HG02840 (cell line): Measurements from ENCODE around the gene AKAP11.
"Not testable (repeated sequence)": the region's sequence is repeated elsewhere in the genome, so short reads cannot be mapped to it uniquely, and the experiment has no call there.

ENCODE experiments used
- ATAC-seq: cut with Tn5 transposase; IDR thresholded peaks from one replicate; pipeline ENCODE4 v1.9.1; 2021; ENCODE audit warnings: mild to moderate bottlenecking, moderate library complexity, moderate number of reproducible peaks; ENCODE audit not compliant: unreplicated experiment, low FRiP score

AKAP11 gene, protein sequence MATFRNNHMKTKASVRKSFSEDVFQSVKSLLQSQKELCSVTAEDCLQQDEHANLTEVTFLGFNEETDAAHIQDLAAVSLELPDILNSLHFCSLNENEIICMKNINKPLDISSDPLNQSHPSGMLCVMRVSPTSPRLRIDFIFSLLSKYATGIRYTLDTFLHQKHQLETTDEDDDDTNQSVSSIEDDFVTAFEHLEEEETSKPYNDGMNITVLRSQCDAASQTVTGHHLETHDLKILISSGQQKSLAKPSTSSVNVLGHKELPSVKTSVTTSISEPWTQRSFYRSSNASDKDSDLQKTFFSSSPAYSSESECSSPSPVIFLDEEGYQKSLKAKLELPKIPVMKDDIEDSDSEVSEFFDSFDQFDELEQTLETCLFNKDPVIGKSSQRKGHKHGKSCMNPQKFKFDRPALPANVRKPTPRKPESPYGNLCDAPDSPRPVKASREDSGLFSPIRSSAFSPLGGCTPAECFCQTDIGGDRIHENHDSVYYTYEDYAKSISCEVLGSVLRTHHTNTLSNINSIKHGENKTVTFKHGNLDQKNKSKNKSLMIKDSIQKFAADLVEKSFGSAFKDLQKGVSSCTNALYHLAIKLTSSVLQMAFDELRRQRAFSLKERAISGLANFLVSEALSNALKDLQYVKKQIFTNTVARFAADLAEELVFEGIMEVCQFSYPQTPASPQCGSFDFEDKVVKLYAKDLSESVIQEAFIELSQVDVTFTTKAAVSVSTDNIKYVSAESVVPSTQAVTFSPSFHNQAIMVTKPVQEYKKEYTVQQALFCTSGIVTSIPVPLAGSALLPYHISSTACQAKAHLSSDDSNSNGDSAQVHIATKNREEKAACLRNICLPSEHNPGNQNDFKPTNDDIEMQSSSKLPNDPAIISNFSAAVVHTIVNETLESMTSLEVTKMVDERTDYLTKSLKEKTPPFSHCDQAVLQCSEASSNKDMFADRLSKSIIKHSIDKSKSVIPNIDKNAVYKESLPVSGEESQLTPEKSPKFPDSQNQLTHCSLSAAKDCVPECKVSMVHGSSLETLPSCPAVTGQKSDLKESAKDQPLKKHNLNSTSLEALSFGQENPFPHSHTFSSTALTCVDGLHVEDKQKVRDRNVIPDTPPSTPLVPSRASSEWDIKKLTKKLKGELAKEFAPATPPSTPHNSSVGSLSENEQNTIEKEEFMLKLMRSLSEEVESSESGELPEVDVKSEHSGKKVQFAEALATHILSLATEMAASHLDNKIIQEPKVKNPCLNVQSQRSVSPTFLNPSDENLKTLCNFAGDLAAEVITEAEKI (N-terminal part only)

DNA sequence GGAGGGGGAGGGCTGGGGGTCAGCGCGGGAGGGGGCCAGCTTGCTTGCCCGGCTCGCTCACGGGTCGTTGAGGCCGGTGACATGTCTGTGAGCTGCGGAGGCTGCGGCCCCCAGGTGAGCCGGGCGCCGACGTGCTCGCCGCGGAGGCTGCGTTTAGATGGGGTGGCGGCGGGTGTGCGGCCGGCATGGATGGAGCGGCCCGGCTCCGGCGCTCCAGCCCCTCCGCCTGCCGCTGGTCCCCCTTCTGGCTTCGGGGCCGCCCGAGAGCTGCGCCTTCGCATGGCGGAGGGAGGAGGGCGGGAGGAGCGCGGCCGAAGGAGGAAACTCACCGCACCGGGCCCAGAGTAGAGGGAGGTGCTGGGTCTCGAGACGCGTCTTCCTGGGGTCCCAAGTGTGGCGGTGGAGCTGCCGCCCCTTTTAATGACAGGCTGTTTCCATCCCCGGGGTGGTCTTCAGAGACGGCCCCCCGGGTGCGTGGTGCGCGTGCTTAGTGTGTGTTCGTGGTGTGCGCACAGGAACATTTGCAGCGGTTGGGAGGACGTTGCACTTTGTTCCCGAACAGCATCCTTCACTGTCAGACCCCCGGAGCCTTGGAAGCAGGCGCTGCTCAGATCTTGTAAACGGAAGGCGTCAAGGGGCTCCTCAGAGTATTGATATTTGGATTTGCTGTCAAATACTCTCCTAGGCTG, at the start of gene AKAP11:
Gene AKAP11, plus strand, starts transcription at position 38 of the 689 bp plus-strand sequence. CDS start 14,197 bp downstream, outside the sequence.
- peak; percentile 21 for ATAC-seq

DNA sequence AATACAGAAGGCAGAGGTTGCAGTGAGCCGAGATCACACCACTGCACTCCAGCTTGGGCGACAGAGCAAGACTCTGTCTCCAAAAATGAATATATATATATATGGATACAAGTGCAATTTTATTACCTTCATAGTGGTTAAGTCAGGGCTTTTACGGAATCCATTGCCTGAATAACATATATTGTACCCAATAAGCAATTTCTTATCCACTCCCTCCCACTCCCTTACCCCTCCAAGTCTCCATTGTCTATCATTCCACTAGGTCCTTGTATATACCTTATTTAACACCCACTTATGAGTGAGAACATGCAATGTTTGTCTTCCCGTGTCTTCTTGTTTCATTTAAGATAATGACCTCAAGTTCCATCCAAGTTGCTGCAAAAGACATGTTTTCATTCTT, 48.3 kb upstream of the AKAP11 start:
- ATAC-seq = no peak

DNA sequence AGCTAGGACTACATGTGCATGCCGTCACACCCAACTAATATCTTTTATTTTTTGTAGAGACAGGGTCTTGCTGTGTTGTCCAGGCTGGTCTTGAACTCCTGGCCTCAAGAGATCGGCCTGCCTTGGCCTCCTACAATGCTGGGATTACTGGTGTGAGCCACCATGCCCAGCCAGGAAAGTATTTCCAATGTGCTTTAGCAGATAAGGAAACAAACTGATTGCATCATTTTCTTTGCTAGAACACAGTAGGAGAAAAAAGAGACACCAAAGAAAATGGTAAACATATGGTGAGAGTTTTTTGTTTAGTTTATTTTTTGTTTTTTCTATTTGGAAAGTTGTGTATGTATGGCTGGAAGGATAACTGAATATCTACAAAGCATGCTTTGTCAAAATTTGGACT, 46.9 kb upstream of the AKAP11 start:
- ATAC-seq = no peak

DNA sequence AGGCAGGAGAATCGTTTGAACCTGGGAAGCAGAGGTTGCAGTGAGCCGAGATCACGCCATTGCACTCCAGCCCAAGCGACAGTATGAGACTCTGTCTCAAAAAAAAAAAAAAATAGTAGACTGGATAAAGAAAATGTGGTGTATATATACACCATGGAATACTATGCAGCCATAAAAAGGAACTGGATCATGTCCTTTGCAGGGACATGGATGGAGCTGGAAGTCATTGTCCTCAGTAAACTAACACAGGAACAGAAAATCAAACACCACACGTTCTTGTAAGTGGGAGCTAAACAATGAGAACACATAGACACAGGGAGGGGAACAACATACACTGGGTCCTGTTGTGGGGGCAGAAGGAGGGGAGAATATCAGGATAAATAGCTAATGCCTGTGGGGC, 45.2 kb upstream of the AKAP11 start:
- ATAC-seq = not testable (repeated sequence)

DNA sequence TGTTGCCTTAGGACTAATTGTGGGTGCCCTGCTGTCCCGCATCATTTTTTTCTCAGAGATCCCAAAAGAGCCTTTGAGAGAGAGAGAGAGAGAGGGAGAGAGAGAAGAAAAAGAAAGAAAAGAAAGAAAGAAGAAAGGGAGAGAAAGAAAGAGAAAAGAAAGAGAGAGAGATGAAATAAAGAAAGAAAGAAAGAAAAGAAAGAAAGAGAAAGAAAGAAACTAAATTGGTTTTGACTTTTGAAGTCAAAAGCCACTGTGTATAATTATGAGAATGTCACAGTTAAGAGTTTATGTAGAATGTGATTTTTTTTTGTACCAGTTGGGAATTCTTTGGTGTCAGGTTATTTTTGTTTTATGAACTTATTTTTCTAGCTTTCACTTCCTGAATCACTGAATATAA, 43.4 kb upstream of the AKAP11 start:
- ATAC-seq = no peak

DNA sequence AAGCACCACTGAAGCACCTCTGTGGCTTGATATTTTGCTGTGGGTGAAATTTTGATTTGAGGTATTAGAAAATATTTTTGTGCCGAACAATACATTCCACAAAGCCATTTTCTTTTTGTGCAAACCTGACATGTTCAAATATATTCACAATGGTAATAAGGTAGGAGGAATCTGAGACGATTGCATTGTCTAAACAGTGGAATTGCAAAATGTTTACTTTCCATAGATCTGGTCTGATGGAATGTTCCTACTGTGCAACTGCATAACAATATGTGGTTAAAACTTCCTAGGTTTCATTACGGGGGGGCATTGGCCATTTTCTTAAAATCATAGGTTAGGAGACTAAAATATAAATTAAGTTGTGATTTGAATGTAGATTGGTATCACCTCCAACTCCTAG, 42.7 kb upstream of the AKAP11 start:
- ATAC-seq = no peak

DNA sequence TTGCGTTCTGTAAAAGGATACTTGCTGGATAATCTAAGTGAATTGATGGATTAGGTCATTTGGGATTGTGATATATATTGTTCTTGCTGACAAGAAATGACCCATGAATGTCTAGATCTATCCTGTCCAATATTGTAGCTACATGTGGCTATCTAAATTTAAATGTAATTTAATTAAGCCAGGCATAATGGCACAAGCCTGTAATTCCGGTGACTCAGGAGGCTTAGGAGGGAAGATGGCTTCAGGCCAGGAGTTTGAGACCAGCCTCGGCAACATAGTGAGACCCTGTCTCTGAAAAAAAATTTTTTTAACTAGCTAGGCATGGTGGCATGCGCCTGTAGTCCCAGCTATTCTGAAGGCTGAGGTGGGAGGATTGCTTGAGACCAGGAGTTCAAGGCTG, 39.3 kb upstream of the AKAP11 start:
- no peak for ATAC-seq

DNA sequence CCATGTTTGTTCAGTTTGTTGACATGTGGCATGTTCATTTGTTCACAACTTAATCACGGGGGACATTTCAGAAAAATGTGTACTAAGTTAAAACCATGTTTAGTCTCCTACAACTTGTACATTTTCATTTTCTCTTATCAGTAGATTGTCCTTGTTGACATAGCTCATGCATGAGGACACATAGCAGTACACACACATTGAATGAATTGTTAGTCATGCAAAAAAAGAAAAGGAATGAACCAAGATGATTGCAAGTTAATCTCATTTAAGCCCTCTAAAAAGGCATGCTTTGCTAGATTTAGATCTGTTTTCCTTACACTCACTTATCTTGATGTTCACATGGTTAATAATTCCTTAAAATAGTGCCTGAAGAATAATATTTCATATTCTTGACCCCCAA, 38.2 kb upstream of the AKAP11 start:
- ATAC-seq = no peak

DNA sequence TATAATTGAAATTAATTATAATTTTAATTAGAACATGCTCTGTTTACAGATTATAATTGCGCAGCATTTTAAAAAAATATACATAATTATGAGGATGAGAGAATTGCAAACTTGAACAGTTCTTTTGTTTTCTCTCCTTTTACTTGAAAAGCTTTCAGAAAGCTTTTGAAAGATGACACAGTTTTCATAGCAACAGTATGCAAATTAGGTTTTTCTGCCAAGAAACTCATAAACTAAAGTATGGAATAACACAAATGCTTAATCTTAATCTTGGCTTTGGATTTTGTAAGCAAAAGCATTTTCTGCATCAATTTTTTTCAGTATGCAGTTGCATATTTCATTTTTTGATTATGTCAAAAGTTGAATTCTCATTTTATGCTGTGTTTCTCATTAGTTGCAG, 32.8 kb upstream of the AKAP11 start:
- ATAC-seq = no peak

DNA sequence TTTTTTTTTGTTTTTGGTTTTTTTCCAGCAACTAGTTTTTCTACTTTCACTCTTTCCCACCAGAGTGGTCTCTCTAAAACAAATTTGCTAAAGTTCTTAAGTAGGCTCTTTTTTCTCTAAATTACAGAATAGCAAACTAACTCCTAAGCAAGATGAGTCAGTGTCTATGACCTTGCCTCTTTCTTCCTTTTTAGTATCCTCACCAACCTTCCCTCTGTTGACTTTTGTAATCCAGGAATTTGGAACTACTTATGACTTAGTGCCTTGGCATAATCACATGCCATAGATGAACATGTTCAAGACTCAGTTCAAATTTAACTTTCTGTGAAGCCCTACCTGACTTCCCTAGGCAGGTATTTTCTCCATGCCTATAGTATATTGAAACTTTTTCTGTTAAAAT, 32.3 kb upstream of the AKAP11 start:
- ATAC-seq = no peak

DNA sequence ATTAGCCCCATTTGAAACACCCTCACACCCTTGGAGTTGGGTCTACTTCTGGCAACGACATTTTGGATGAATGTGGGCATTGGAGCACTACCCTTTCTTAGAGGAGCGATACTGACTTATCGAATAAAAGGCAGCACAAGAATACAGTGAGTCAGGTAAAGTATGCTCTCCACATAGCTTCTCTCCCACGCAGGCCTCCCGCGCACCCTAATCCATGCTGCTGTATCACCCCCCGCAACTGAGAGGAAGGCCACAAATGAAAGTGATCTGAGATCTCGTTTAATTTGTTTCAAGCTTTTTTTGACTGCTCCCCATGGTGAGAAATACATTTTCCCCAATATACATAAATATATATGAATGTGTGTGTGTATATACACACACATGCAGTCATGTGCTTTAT, 25.4 kb upstream of the AKAP11 start:
- ATAC-seq = no peak

DNA sequence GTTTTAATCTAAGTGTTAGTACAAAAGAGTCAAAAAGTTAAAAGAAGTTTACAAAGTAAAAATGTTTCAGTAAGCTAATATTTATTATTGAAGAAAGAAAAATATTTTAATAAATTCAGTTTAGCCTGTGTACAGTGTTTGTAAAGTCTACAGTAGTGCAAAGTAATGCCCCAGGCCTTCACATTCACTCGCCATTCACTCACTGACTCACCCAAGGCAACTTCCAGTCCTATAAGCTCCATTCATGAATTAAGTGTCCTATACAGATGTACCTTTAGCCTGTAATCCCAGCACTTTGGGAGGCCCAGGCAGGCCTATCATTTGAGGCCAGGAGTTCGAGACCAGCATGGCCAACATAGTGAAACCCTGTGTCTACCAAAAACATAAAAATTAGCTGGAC, 24.1 kb upstream of the AKAP11 start:
- no peak for ATAC-seq

DNA sequence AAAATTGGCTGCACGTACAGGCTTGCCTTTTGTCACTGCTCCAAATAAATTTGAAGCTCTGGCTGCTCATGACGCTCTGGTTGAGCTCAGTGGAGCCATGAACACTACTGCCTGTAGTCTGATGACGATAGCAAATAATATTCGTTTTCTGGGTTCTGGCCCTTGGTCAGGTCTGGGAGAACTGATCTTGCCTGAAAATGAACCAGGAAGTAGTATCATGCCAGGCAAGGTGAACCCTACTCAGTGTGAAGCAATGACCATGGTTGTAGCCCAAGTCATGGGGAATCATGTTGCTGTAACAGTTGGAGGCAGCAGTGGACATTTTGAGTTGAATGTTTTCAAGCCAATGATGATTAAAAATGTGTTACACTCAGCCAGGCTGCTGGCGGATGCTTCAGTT, 16.1 kb upstream of the AKAP11 start:
- no peak for ATAC-seq

DNA sequence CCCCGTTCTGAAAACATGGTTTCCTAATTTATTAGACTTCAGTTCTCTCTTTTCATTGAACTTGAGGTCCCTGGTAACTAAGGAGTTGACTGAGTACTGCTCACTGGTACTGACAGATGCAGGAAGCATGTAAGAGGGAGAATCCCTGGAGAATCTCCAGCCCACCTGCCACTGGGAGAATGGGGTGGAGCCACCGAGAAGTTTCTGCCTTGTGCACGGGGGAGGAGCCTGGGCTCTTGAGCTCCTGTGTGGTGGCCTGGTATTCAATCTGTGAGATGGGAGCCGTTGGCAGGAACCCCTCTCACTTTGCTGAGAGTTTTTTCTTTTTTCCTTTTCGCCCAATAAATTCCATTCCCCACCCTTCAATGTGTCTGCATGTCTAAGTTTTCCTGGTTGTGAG, 13.2 kb upstream of the AKAP11 start:
- no peak for ATAC-seq

DNA sequence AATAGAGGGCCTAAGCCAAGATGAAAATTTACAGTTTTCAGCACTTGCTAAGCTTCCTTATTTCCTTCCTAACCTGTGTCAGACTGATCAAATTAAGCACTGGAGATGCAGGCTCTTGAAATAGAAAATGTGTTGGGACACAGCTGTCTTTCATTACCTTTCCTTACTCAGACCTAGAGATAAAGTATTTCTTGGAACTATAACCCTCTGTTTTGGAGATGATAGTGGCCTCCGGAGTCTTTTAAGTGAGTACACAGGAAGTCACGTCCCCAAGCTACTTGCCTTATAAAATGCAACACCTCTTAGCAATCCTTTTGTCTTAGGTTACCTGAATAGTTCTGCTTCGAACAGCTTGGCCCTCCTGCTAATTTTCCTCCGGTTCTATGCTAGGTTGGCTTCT, 12.4 kb upstream of the AKAP11 start:
- ATAC-seq = no peak

DNA sequence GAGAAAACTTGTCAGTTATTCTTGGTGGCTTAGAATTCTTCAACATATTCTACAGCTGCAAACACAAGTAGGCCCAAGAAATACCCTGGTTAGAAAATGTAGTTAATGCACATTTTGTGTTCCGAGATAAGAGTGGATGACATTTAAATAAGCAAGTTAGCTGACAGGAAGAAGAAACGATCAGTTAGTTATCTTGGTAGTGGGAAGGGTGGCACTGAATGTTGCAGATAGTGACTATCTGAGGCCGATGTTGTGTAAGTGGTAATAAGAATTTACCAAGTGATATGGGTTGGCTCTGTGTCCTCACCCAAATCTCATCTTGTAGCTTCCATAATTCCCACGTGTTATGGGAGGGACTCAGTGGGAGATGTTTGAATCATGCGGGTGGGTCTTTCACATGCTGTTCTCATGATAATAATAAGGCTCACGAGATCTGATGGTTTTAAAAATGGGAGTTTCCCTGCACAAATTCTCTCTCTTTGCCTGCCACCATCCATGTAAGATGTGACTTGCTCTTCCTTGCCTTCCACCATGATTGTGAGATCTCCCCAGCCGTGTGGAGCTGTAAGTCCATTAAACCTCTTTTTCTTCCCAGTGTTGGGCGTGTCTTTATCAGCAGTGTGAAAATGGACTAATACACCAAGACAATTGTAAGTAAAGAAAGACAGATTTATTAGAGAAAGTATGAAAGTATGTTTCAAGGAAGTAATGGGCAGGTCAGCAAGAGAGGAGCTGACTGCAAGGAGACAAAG, 10.9 kb upstream of the AKAP11 start:
- no peak for ATAC-seq

DNA sequence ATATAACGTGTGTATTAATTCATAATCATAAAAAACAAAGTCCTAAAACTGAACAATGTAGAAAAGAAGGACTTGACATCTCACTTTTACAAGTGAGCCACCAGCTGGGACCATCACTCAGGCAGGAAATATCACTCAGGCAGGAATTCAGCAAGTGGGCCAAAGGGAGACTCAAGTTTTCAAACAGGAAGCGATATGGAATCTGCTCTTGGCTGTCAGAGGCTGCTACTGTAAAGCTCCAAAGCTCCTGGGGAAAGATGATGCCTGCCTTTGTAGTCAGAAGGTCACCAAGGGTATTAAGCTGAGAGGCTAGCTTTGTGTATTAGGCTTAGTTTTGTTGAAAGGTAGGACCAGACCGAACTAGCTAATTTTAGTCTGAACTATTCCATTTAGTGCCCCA, 5.5 kb upstream of the AKAP11 start:
- ATAC-seq = no peak

DNA sequence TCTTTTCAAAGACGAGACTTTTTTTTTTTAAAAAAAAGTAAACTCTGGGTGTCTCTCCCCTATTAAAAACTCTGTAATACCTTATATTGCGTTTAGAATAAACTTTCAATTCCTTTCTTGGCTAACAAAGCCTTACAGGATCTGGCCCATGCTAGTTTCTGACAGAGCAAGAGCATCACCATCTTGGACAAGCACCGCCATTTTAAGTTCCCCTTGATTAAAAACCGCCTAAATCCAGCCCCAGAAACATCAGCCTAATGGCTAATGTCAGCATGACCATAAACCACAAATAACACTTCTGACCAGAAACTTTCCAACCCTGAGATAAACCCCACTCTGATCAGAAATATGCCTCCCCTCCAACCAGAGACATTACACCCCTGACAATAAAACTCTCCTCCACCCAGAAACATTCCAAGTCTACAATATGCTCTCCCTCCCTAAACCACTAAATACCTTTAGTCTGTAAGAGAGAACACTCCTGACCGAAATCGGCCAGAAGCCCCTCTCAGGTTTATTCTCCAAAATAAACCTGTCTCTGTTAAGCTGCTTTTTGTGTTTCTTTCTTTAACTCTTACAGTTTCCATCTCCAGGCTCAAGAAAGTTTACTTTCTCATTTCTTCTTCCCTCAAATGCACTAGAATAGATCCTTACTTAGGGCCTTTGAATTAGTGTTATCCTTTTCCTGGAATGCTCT, 1.6 kb upstream of the AKAP11 start:
- ATAC-seq = no peak

DNA sequence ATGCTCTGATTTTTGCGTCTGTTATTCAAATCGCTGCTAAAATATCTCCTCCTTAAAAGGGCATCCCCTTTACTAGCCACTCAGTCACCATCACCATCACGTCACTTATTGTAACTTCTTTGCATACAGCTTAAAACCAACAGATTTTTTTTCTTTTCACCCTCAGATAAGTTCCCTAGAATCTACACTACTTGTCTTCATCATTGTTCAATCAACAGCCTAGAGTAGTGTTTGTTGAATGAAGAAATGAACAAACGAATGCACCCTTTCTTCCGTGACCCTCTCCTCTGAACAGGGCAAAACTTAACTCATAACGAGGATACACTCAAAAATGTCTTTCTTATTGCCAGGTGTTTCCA, 1.1 kb upstream of the AKAP11 start:
- no peak for ATAC-seq
